Measurements from ENCODE around the gene KDM4C. TPM values are rescaled to one million over a fixed set of nuclear protein-coding genes. Genes with fewer than 3 reads are reported as not detected.

Gene KDM4C
- total and polyA plus RNA-seq, 2 donors = 20.3 to 36.2 TPM

- Histone ChIP-seq H3K27me3 (ENCODE audit: control insufficient read depth in 2 of 2, insufficient read depth in 1 of 2, low read length in 1 of 2) (no peaks in the 10 kb centered on the region), H3K36me3 (ENCODE audit: control insufficient read depth in 2 of 2, insufficient read depth in 2 of 2, low read length in 1 of 2) (peaks cover 16 to 20% of the 10 kb centered on the region in 2 donors), H3K9me3 (ENCODE audit: control insufficient read depth in 2 of 2, insufficient read depth in 1 of 2, low read length in 1 of 2) (peaks cover 0 to 2% of the 10 kb centered on the region in 2 donors), H3K4me1 (ENCODE audit: control insufficient read depth in 2 of 2, insufficient read depth in 2 of 2, low read length in 2 of 2) (peaks cover 0 to 3% of the 10 kb centered on the region in 2 donors), H3K27ac (ENCODE audit: low read depth in 1 of 2, low read length in 1 of 2) (no peak overlapping the region), H3K4me3 (ENCODE audit: low read length in 2 of 2) (no peak overlapping the region)
- DNase-seq (ENCODE audit: low read depth in 6 of 9, low spot score in 9 of 9) = no peak
- 97% methylated on average over 7 of the region's 7 CpGs for WGBS
Observed at GRCh38 chr9:7103367-7103766, 345.6 kb downstream of the KDM4C start.

GRCh38 chr9:7103771-7104170, 346.0 kb downstream of the KDM4C start:
- Histone ChIP-seq H3K27me3 (ENCODE audit: control insufficient read depth in 2 of 2, insufficient read depth in 1 of 2, low read length in 1 of 2) (no peaks in the 10 kb centered on the region), H3K4me1 (ENCODE audit: control insufficient read depth in 2 of 2, insufficient read depth in 2 of 2, low read length in 2 of 2) (peaks cover 0 to 3% of the 10 kb centered on the region in 2 donors), H3K36me3 (ENCODE audit: control insufficient read depth in 2 of 2, insufficient read depth in 2 of 2, low read length in 1 of 2) (peaks cover 16 to 20% of the 10 kb centered on the region in 2 donors), H3K27ac (ENCODE audit: low read depth in 1 of 2, low read length in 1 of 2) (no peak overlapping the region), H3K4me3 (ENCODE audit: low read length in 2 of 2) (no peak overlapping the region), H3K9me3 (ENCODE audit: control insufficient read depth in 2 of 2, insufficient read depth in 1 of 2, low read length in 1 of 2) (peaks cover 0 to 2% of the 10 kb centered on the region in 2 donors)
- no peak for DNase-seq (ENCODE audit: low read depth in 6 of 9, low spot score in 9 of 9)
- WGBS = 98% methylated on average over 6 of the region's 6 CpGs

- Histone ChIP-seq H3K27me3 (ENCODE audit: control insufficient read depth in 2 of 2, insufficient read depth in 1 of 2, low read length in 1 of 2) (no peaks in the 10 kb centered on the region), H3K4me1 (ENCODE audit: control insufficient read depth in 2 of 2, insufficient read depth in 2 of 2, low read length in 2 of 2) (peaks cover 0 to 3% of the 10 kb centered on the region in 2 donors), H3K36me3 (ENCODE audit: control insufficient read depth in 2 of 2, insufficient read depth in 2 of 2, low read length in 1 of 2) (peaks cover 16 to 18% of the 10 kb centered on the region in 2 donors), H3K4me3 (ENCODE audit: low read length in 2 of 2) (no peak overlapping the region), H3K27ac (ENCODE audit: low read depth in 1 of 2, low read length in 1 of 2) (no peak overlapping the region), H3K9me3 (ENCODE audit: control insufficient read depth in 2 of 2, insufficient read depth in 1 of 2, low read length in 1 of 2) (peaks cover 0 to 2% of the 10 kb centered on the region in 2 donors)
- no peak for DNase-seq (ENCODE audit: low read depth in 6 of 9, low spot score in 9 of 9)
- WGBS = 97% methylated on average over 2 of the region's 2 CpGs
Observed at GRCh38 chr9:7104625-7105024, 346.9 kb downstream of the KDM4C start.

- Histone ChIP-seq H3K27ac (ENCODE audit: low read depth in 1 of 2, low read length in 1 of 2) (no peak overlapping the region), H3K9me3 (ENCODE audit: control insufficient read depth in 2 of 2, insufficient read depth in 1 of 2, low read length in 1 of 2) (no peaks in the 10 kb centered on the region), H3K4me3 (ENCODE audit: low read length in 2 of 2) (no peak overlapping the region), H3K36me3 (ENCODE audit: control insufficient read depth in 2 of 2, insufficient read depth in 2 of 2, low read length in 1 of 2) (peaks cover 16 to 21% of the 10 kb centered on the region in 2 donors), H3K27me3 (ENCODE audit: control insufficient read depth in 2 of 2, insufficient read depth in 1 of 2, low read length in 1 of 2) (no peaks in the 10 kb centered on the region), H3K4me1 (ENCODE audit: control insufficient read depth in 2 of 2, insufficient read depth in 2 of 2, low read length in 2 of 2) (peaks cover 0 to 3% of the 10 kb centered on the region in 2 donors)
- no peak for DNase-seq (ENCODE audit: low read depth in 6 of 9, low spot score in 9 of 9)
- 93% methylated on average over 2 of the region's 2 CpGs for WGBS
Observed at GRCh38 chr9:7105095-7105494, 347.3 kb downstream of the KDM4C start.

GRCh38 chr9:7108936-7109335, 351.2 kb downstream of the KDM4C start:
- DNase-seq (ENCODE audit: low read depth in 6 of 9, low spot score in 9 of 9) = no peak
- no peaks in the 10 kb centered on the region for H3K27me3 ChIP-seq (ENCODE audit: control insufficient read depth in 2 of 2, insufficient read depth in 1 of 2, low read length in 1 of 2)
- H3K4me1 ChIP-seq (ENCODE audit: control insufficient read depth in 2 of 2, insufficient read depth in 2 of 2, low read length in 2 of 2) = peaks cover 0 to 3% of the 10 kb centered on the region in 2 donors
- no peak overlapping the region for H3K4me3 ChIP-seq (ENCODE audit: low read length in 2 of 2)
- no peaks in the 10 kb centered on the region for H3K9me3 ChIP-seq (ENCODE audit: control insufficient read depth in 2 of 2, insufficient read depth in 1 of 2, low read length in 1 of 2)
- H3K36me3 ChIP-seq (ENCODE audit: control insufficient read depth in 2 of 2, insufficient read depth in 2 of 2, low read length in 1 of 2) = peaks cover 8 to 21% of the 10 kb centered on the region in 2 donors
- no peak overlapping the region for H3K27ac ChIP-seq (ENCODE audit: low read depth in 1 of 2, low read length in 1 of 2)

GRCh38 chr9:7111413-7111812, 353.6 kb downstream of the KDM4C start:
- no peaks in the 10 kb centered on the region for H3K27me3 ChIP-seq (ENCODE audit: control insufficient read depth in 2 of 2, insufficient read depth in 1 of 2, low read length in 1 of 2)
- peaks cover 4 to 15% of the 10 kb centered on the region in 2 donors for H3K36me3 ChIP-seq (ENCODE audit: control insufficient read depth in 2 of 2, insufficient read depth in 2 of 2, low read length in 1 of 2)
- H3K4me3 ChIP-seq (ENCODE audit: low read length in 2 of 2) = no peak overlapping the region
- H3K4me1 ChIP-seq (ENCODE audit: control insufficient read depth in 2 of 2, insufficient read depth in 2 of 2, low read length in 2 of 2) = no peaks in the 10 kb centered on the region
- WGBS = 66% methylated on average over 3 of the region's 3 CpGs
- H3K27ac ChIP-seq (ENCODE audit: low read depth in 1 of 2, low read length in 1 of 2) = no peak overlapping the region
- no peak for DNase-seq (ENCODE audit: low read depth in 6 of 9, low spot score in 9 of 9)
- H3K9me3 ChIP-seq (ENCODE audit: control insufficient read depth in 2 of 2, insufficient read depth in 1 of 2, low read length in 1 of 2) = no peaks in the 10 kb centered on the region

GRCh38 chr9:7115606-7116005, 357.8 kb downstream of the KDM4C start:
- peaks cover 4 to 9% of the 10 kb centered on the region in 2 donors for H3K36me3 ChIP-seq (ENCODE audit: control insufficient read depth in 2 of 2, insufficient read depth in 2 of 2, low read length in 1 of 2)
- H3K27ac ChIP-seq (ENCODE audit: low read depth in 1 of 2, low read length in 1 of 2) = no peak overlapping the region
- no peaks in the 10 kb centered on the region for H3K27me3 ChIP-seq (ENCODE audit: control insufficient read depth in 2 of 2, insufficient read depth in 1 of 2, low read length in 1 of 2)
- 0% methylated on average over 1 of the region's 1 CpG for WGBS
- H3K9me3 ChIP-seq (ENCODE audit: control insufficient read depth in 2 of 2, insufficient read depth in 1 of 2, low read length in 1 of 2) = no peaks in the 10 kb centered on the region
- H3K4me3 ChIP-seq (ENCODE audit: low read length in 2 of 2) = no peak overlapping the region
- no peak for DNase-seq (ENCODE audit: low read depth in 6 of 9, low spot score in 9 of 9)
- no peaks in the 10 kb centered on the region for H3K4me1 ChIP-seq (ENCODE audit: control insufficient read depth in 2 of 2, insufficient read depth in 2 of 2, low read length in 2 of 2)

- DNase-seq (ENCODE audit: low read depth in 6 of 9, low spot score in 9 of 9) = no peak
- no peaks in the 10 kb centered on the region for H3K27me3 ChIP-seq (ENCODE audit: control insufficient read depth in 2 of 2, insufficient read depth in 1 of 2, low read length in 1 of 2)
- no peak overlapping the region for H3K27ac ChIP-seq (ENCODE audit: low read depth in 1 of 2, low read length in 1 of 2)
- H3K9me3 ChIP-seq (ENCODE audit: control insufficient read depth in 2 of 2, insufficient read depth in 1 of 2, low read length in 1 of 2) = no peaks in the 10 kb centered on the region
- H3K4me1 ChIP-seq (ENCODE audit: control insufficient read depth in 2 of 2, insufficient read depth in 2 of 2, low read length in 2 of 2) = no peaks in the 10 kb centered on the region
- no peak overlapping the region for H3K4me3 ChIP-seq (ENCODE audit: low read length in 2 of 2)
- 80% methylated on average over 6 of the region's 6 CpGs for WGBS
- H3K36me3 ChIP-seq (ENCODE audit: control insufficient read depth in 2 of 2, insufficient read depth in 2 of 2, low read length in 1 of 2) = peaks cover 4% of the 10 kb centered on the region in 2 donors
Observed at GRCh38 chr9:7117676-7118561, 360.1 kb downstream of the KDM4C start.

- no peaks in the 10 kb centered on the region for H3K9me3 ChIP-seq (ENCODE audit: control insufficient read depth in 2 of 2, insufficient read depth in 1 of 2, low read length in 1 of 2)
- H3K27ac ChIP-seq (ENCODE audit: low read depth in 1 of 2, low read length in 1 of 2) = no peak overlapping the region
- no peaks in the 10 kb centered on the region for H3K4me1 ChIP-seq (ENCODE audit: control insufficient read depth in 2 of 2, insufficient read depth in 2 of 2, low read length in 2 of 2)
- no peak overlapping the region for H3K4me3 ChIP-seq (ENCODE audit: low read length in 2 of 2)
- 98% methylated on average over 6 of the region's 6 CpGs for WGBS
- H3K27me3 ChIP-seq (ENCODE audit: control insufficient read depth in 2 of 2, insufficient read depth in 1 of 2, low read length in 1 of 2) = no peaks in the 10 kb centered on the region
- DNase-seq (ENCODE audit: low read depth in 6 of 9, low spot score in 9 of 9) = no peak
- H3K36me3 ChIP-seq (ENCODE audit: control insufficient read depth in 2 of 2, insufficient read depth in 2 of 2, low read length in 1 of 2) = peaks cover 3 to 5% of the 10 kb centered on the region in 2 donors
Observed at GRCh38 chr9:7118633-7119032, 360.9 kb downstream of the KDM4C start.
